ENCODE measurements around the gene ZNF146.
"Not testable (repeated sequence)": the region's sequence is repeated elsewhere in the genome, so short reads cannot be mapped to it uniquely, and the experiment has no call there.

The ZNF146 gene

GRCh38 chr19:36259211-36259610 is 44.3 kb downstream of the ZNF146 start:
- Histone ChIP-seq H3K4me1 (ENCODE audit: control insufficient read depth, insufficient read depth, low read length) (no peaks in the 10 kb centered on the region), H3K9me3 (ENCODE audit: control insufficient read depth, low read length) (no peaks in the 10 kb centered on the region), H3K27me3 (replicated peaks; ENCODE audit: control insufficient read depth, insufficient read depth, low read length) (no peaks in the 10 kb centered on the region), H3K4me3 (ENCODE audit: low read length) (no peak overlapping the region), H3K9ac (ENCODE audit: low read length) (no peak overlapping the region), H3K36me3 (ENCODE audit: control insufficient read depth, insufficient read depth, low read length, severe bottlenecking) (no peaks in the 10 kb centered on the region)
- no peak for DNase-seq (ENCODE audit: low read depth)

GRCh38 chr19:36265064-36265463 is 50.2 kb downstream of the ZNF146 start:
- H3K9ac ChIP-seq (ENCODE audit: low read length): no peak overlapping the region
- no peaks in the 10 kb centered on the region for H3K36me3 ChIP-seq (ENCODE audit: control insufficient read depth, insufficient read depth, low read length, severe bottlenecking)
- H3K4me1 ChIP-seq (ENCODE audit: control insufficient read depth, insufficient read depth, low read length): no peaks in the 10 kb centered on the region
- no peak overlapping the region for H3K4me3 ChIP-seq (ENCODE audit: low read length)
- H3K9me3 ChIP-seq (ENCODE audit: control insufficient read depth, low read length): no peaks in the 10 kb centered on the region
- DNase-seq (ENCODE audit: low read depth): no peak
- no peaks in the 10 kb centered on the region for H3K27me3 ChIP-seq (replicated peaks; ENCODE audit: control insufficient read depth, insufficient read depth, low read length)

- Histone ChIP-seq H3K9me3 (ENCODE audit: control insufficient read depth, low read length) (no peaks in the 10 kb centered on the region), H3K4me1 (ENCODE audit: control insufficient read depth, insufficient read depth, low read length) (no peaks in the 10 kb centered on the region), H3K4me3 (ENCODE audit: low read length) (no peak overlapping the region), H3K9ac (ENCODE audit: low read length) (no peak overlapping the region), H3K36me3 (ENCODE audit: control insufficient read depth, insufficient read depth, low read length, severe bottlenecking) (no peaks in the 10 kb centered on the region), H3K27me3 (replicated peaks; ENCODE audit: control insufficient read depth, insufficient read depth, low read length) (no peaks in the 10 kb centered on the region)
- DNase-seq (ENCODE audit: low read depth): no peak
Measured at GRCh38 chr19:36265856-36266374, 51.0 kb downstream of the ZNF146 start.

GRCh38 chr19:36266375-36266961 is 51.6 kb downstream of the ZNF146 start:
- H3K9me3 ChIP-seq (ENCODE audit: control insufficient read depth, low read length): no peaks in the 10 kb centered on the region
- DNase-seq (ENCODE audit: low read depth): no peak
- no peaks in the 10 kb centered on the region for H3K27me3 ChIP-seq (replicated peaks; ENCODE audit: control insufficient read depth, insufficient read depth, low read length)
- H3K9ac ChIP-seq (ENCODE audit: low read length): no peak overlapping the region
- H3K4me1 ChIP-seq (ENCODE audit: control insufficient read depth, insufficient read depth, low read length): no peaks in the 10 kb centered on the region
- no peaks in the 10 kb centered on the region for H3K36me3 ChIP-seq (ENCODE audit: control insufficient read depth, insufficient read depth, low read length, severe bottlenecking)
- no peak overlapping the region for H3K4me3 ChIP-seq (ENCODE audit: low read length)

- no peaks in the 10 kb centered on the region for H3K27me3 ChIP-seq (replicated peaks; ENCODE audit: control insufficient read depth, insufficient read depth, low read length)
- H3K9me3 ChIP-seq (ENCODE audit: control insufficient read depth, low read length): no peaks in the 10 kb centered on the region
- H3K36me3 ChIP-seq (ENCODE audit: control insufficient read depth, insufficient read depth, low read length, severe bottlenecking): no peaks in the 10 kb centered on the region
- no peak for DNase-seq (ENCODE audit: low read depth)
- no peaks in the 10 kb centered on the region for H3K4me1 ChIP-seq (ENCODE audit: control insufficient read depth, insufficient read depth, low read length)
- no peak overlapping the region for H3K9ac ChIP-seq (ENCODE audit: low read length)
- no peak overlapping the region for H3K4me3 ChIP-seq (ENCODE audit: low read length)
Measured at GRCh38 chr19:36267061-36267845, 52.3 kb downstream of the ZNF146 start.

- not testable (repeated sequence) for H3K4me3 ChIP-seq (ENCODE audit: low read length); DNase-seq (ENCODE audit: low read depth); H3K9ac ChIP-seq (ENCODE audit: low read length); H3K36me3 ChIP-seq (ENCODE audit: control insufficient read depth, insufficient read depth, low read length, severe bottlenecking); H3K9me3 ChIP-seq (ENCODE audit: control insufficient read depth, low read length); H3K4me1 ChIP-seq (ENCODE audit: control insufficient read depth, insufficient read depth, low read length); H3K27me3 ChIP-seq (replicated peaks; ENCODE audit: control insufficient read depth, insufficient read depth, low read length)
Measured at GRCh38 chr19:36268081-36268480, 53.2 kb downstream of the ZNF146 start.

GRCh38 chr19:36268591-36268990 is 53.7 kb downstream of the ZNF146 start:
- not testable (repeated sequence) for H3K27me3 ChIP-seq (replicated peaks; ENCODE audit: control insufficient read depth, insufficient read depth, low read length); H3K36me3 ChIP-seq (ENCODE audit: control insufficient read depth, insufficient read depth, low read length, severe bottlenecking); H3K4me1 ChIP-seq (ENCODE audit: control insufficient read depth, insufficient read depth, low read length); DNase-seq (ENCODE audit: low read depth); H3K9me3 ChIP-seq (ENCODE audit: control insufficient read depth, low read length); H3K4me3 ChIP-seq (ENCODE audit: low read length); H3K9ac ChIP-seq (ENCODE audit: low read length)

GRCh38 chr19:36269295-36269694 is 54.4 kb downstream of the ZNF146 start:
- not testable (repeated sequence) for H3K4me3 ChIP-seq (ENCODE audit: low read length); H3K9me3 ChIP-seq (ENCODE audit: control insufficient read depth, low read length); H3K27me3 ChIP-seq (replicated peaks; ENCODE audit: control insufficient read depth, insufficient read depth, low read length); H3K4me1 ChIP-seq (ENCODE audit: control insufficient read depth, insufficient read depth, low read length); DNase-seq (ENCODE audit: low read depth); H3K9ac ChIP-seq (ENCODE audit: low read length); H3K36me3 ChIP-seq (ENCODE audit: control insufficient read depth, insufficient read depth, low read length, severe bottlenecking)

All from adipocyte (in vitro differentiated cells).